Esophagus mucosa (tissue), 1 donor: Measurements from ENCODE around the gene SRD5A1. TPM values are rescaled to one million over a fixed set of nuclear protein-coding genes. Genes with fewer than 3 reads are reported as not detected.

ENCODE experiments used
- ATAC-seq: fragments of 200-7000 bp; cut with Tn5 transposase; one replicate; pipeline ENCODE4 v1.9.1; 2020
- total RNA-seq: library from RNA; stranded (reverse); gene quantifications from one replicate; pipeline ENCODE4 v1.2.4, GENCODE V29; 2023
- donor health status: DM: yes; HTN: yes; CAD: no.

Gene SRD5A1
- total RNA-seq, 1 donor from 2014 or later = 55.7 TPM

GRCh38 chr5:6714226-6715041, 81.2 kb downstream of the SRD5A1 start:
- no peak for ATAC-seq

- ATAC-seq = no peak
Observed at GRCh38 chr5:6715271-6715670, 82.0 kb downstream of the SRD5A1 start.

- no peak for ATAC-seq
Observed at GRCh38 chr5:6715758-6716628, 82.8 kb downstream of the SRD5A1 start.

- no peak for ATAC-seq
Observed at GRCh38 chr5:6716629-6717149, 83.4 kb downstream of the SRD5A1 start.

- no peak for ATAC-seq
Observed at GRCh38 chr5:6717247-6717646, 84.0 kb downstream of the SRD5A1 start.

- no peak for ATAC-seq
Observed at GRCh38 chr5:6717687-6718086, 84.4 kb downstream of the SRD5A1 start.

- no peak for ATAC-seq
Observed at GRCh38 chr5:6718161-6718681, 85.0 kb downstream of the SRD5A1 start.

- no peak for ATAC-seq
Observed at GRCh38 chr5:6718718-6719117, 85.5 kb downstream of the SRD5A1 start.

GRCh38 chr5:6719417-6719816, 86.2 kb downstream of the SRD5A1 start:
- no peak for ATAC-seq

- ATAC-seq = no peak
Observed at GRCh38 chr5:6719896-6720560, 86.8 kb downstream of the SRD5A1 start.

GRCh38 chr5:6720561-6720921, 87.3 kb downstream of the SRD5A1 start:
- no peak for ATAC-seq

GRCh38 chr5:6721442-6721841, 88.2 kb downstream of the SRD5A1 start:
- no peak for ATAC-seq

GRCh38 chr5:6722015-6722414, 88.8 kb downstream of the SRD5A1 start:
- no peak for ATAC-seq

GRCh38 chr5:6723122-6723815, 90.0 kb downstream of the SRD5A1 start:
- ATAC-seq = no peak

- no peak for ATAC-seq
Observed at GRCh38 chr5:6723816-6724300, 90.6 kb downstream of the SRD5A1 start.

Other genes starting within 250 kb of the SRD5A1 start
- gene UBE2QL1, start 184.6 kb upstream of the SRD5A1 start, total RNA-seq = not detected
- gene NSUN2, start 396 bp upstream of the SRD5A1 start, total RNA-seq = 43.0 TPM
- 13.0 TPM for gene TENT4A, start 80.0 kb downstream of the SRD5A1 start, total RNA-seq